ENCODE measurements around the gene CHMP4A. TPM values are rescaled to one million over a fixed set of nuclear protein-coding genes. Genes with fewer than 3 reads are reported as not detected.

CHMP4A gene
- total and polyA plus RNA-seq, 2 of the 13 experiments (the other 11 are each of a cell fraction or from before 2014, with no cell fraction given) = 83.6 to 113 TPM

GRCh38 chr14:24188251-24189058 lies 24.8 kb downstream of the CHMP4A start, which contains the start of gene IPO4 (continued):
- TF ChIP-seq, protein P1, sequence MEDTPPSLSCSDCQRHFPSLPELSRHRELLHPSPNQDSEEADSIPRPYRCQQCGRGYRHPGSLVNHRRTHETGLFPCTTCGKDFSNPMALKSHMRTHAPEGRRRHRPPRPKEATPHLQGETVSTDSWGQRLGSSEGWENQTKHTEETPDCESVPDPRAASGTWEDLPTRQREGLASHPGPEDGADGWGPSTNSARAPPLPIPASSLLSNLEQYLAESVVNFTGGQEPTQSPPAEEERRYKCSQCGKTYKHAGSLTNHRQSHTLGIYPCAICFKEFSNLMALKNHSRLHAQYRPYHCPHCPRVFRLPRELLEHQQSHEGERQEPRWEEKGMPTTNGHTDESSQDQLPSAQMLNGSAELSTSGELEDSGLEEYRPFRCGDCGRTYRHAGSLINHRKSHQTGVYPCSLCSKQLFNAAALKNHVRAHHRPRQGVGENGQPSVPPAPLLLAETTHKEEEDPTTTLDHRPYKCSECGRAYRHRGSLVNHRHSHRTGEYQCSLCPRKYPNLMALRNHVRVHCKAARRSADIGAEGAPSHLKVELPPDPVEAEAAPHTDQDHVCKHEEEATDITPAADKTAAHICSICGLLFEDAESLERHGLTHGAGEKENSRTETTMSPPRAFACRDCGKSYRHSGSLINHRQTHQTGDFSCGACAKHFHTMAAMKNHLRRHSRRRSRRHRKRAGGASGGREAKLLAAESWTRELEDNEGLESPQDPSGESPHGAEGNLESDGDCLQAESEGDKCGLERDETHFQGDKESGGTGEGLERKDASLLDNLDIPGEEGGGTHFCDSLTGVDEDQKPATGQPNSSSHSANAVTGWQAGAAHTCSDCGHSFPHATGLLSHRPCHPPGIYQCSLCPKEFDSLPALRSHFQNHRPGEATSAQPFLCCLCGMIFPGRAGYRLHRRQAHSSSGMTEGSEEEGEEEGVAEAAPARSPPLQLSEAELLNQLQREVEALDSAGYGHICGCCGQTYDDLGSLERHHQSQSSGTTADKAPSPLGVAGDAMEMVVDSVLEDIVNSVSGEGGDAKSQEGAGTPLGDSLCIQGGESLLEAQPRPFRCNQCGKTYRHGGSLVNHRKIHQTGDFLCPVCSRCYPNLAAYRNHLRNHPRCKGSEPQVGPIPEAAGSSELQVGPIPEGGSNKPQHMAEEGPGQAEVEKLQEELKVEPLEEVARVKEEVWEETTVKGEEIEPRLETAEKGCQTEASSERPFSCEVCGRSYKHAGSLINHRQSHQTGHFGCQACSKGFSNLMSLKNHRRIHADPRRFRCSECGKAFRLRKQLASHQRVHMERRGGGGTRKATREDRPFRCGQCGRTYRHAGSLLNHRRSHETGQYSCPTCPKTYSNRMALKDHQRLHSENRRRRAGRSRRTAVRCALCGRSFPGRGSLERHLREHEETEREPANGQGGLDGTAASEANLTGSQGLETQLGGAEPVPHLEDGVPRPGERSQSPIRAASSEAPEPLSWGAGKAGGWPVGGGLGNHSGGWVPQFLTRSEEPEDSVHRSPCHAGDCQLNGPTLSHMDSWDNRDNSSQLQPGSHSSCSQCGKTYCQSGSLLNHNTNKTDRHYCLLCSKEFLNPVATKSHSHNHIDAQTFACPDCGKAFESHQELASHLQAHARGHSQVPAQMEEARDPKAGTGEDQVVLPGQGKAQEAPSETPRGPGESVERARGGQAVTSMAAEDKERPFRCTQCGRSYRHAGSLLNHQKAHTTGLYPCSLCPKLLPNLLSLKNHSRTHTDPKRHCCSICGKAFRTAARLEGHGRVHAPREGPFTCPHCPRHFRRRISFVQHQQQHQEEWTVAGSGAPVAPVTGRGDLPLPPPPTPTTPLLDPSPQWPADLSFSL (CRISPR knock-in tag; IDR thresholded peaks at IDR 0.05) = no peak; the same call in none of the 2 replicates
- peak; percentile 99 for TF ChIP-seq SMAD1 (CRISPR knock-in tag; IDR thresholded peaks at IDR 0.05; ENCODE audit: borderline replicate concordance, low read depth)
- peak; percentile 85; the same call in 1 of the 2 replicates for TF ChIP-seq ZNF567 (CRISPR knock-in tag; IDR thresholded peaks at IDR 0.05; ENCODE audit: borderline replicate concordance)
- TF ChIP-seq ZNF724P (CRISPR knock-in tag; IDR thresholded peaks at IDR 0.05; ENCODE audit: borderline replicate concordance) = peak; percentile 77
- TF ChIP-seq MEF2D (CRISPR knock-in tag; IDR thresholded peaks at IDR 0.05) = peak; percentile 93
- peak; percentile 90 for TF ChIP-seq ARHGAP35 (CRISPR knock-in tag; IDR thresholded peaks at IDR 0.05; ENCODE audit: borderline replicate concordance)
- TF ChIP-seq CREB3 (CRISPR knock-in tag; IDR thresholded peaks at IDR 0.05) = peak; percentile 97
- peak; percentile 85 for TF ChIP-seq IRF1 (CRISPR knock-in tag; IDR thresholded peaks at IDR 0.05; ENCODE audit: low read depth)
- peak; percentile 98; the same call in 1 of the 2 replicates for TF ChIP-seq KLF11 (CRISPR knock-in tag; IDR thresholded peaks at IDR 0.05)
- peak; percentile 83 for TF ChIP-seq REXO4 (CRISPR knock-in tag; IDR thresholded peaks at IDR 0.05; ENCODE audit: borderline replicate concordance)
- peak; percentile 71; the same call in 1 of the 2 replicates for TF ChIP-seq HMG20A (CRISPR knock-in tag; IDR thresholded peaks at IDR 0.05; ENCODE audit: borderline replicate concordance)
- TF ChIP-seq ZNF773 (CRISPR knock-in tag; IDR thresholded peaks at IDR 0.05; ENCODE audit: borderline replicate concordance) = peak; percentile 93
- peak; percentile 99 for TF ChIP-seq ZNF225 (CRISPR knock-in tag; IDR thresholded peaks at IDR 0.05)
- peak; percentile 91; the same call in 1 of the 2 replicates for TF ChIP-seq GMEB1 (CRISPR knock-in tag; IDR thresholded peaks at IDR 0.05; ENCODE audit: borderline replicate concordance)
- TF ChIP-seq YEATS2 (CRISPR knock-in tag; IDR thresholded peaks at IDR 0.05; ENCODE audit: borderline replicate concordance) = peak; percentile 100
- 0 out of 2 replicates have a peak, but pooled peaks have one; percentile 86 for TF ChIP-seq ZSCAN29 (CRISPR knock-in tag; conservative IDR thresholded peaks at IDR 0.05)
- no peak for TF ChIP-seq ATF4 (CRISPR knock-in tag; IDR thresholded peaks at IDR 0.05)

All from HepG2 (cell line).